T1000 (cell line): Measurements from ENCODE around the gene TNFRSF14.

Experiments used
- DNase-seq: peaks from one replicate; lab custom pipeline; 2025; ENCODE audit warnings: mixed read lengths; lab: John Stamatoyannopoulos, UW

TNFRSF14 gene

GRCh38 chr1:2602311-2602835 lies 46.2 kb downstream of the TNFRSF14 start:
- no peak for DNase-seq

GRCh38 chr1:2602866-2603520 lies 46.8 kb downstream of the TNFRSF14 start:
- no peak for DNase-seq

GRCh38 chr1:2603521-2604155 lies 47.5 kb downstream of the TNFRSF14 start:
- no peak for DNase-seq

GRCh38 chr1:2604156-2604843 lies 48.1 kb downstream of the TNFRSF14 start:
- DNase-seq = no peak

DNA sequence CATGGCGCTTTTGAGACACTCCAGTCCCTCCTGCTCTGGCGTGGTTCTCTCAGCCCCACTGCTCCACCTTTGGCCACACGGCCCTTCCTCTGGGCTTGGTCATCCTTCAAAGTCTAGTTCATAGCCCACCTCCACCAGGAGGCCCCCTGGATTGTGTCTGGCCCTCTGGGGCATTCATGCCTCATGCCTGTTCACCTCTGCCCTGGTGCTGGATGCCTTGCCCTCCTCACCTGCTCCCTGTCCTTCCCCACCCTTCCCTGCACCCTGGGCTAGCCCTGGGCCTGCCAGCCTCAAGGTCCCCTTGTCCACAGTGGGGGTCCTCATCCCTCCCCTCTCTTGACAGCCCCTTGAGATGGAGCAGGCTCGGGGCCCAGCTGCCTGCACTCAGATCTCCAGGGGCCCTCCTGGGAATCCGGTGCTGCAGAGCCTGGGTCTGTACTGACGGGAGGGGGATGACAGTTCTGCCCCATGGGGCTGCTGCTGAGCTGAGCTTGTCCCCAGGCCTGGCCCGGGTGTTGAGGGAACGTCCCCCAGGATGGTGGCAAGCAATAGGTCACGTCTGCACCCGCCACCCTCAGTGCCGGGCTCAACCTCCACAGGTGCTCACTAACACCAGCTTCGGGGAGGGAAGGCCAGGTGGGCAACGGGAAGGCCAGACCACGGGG lies 48.8 kb downstream of the TNFRSF14 start:
- no peak for DNase-seq

DNA sequence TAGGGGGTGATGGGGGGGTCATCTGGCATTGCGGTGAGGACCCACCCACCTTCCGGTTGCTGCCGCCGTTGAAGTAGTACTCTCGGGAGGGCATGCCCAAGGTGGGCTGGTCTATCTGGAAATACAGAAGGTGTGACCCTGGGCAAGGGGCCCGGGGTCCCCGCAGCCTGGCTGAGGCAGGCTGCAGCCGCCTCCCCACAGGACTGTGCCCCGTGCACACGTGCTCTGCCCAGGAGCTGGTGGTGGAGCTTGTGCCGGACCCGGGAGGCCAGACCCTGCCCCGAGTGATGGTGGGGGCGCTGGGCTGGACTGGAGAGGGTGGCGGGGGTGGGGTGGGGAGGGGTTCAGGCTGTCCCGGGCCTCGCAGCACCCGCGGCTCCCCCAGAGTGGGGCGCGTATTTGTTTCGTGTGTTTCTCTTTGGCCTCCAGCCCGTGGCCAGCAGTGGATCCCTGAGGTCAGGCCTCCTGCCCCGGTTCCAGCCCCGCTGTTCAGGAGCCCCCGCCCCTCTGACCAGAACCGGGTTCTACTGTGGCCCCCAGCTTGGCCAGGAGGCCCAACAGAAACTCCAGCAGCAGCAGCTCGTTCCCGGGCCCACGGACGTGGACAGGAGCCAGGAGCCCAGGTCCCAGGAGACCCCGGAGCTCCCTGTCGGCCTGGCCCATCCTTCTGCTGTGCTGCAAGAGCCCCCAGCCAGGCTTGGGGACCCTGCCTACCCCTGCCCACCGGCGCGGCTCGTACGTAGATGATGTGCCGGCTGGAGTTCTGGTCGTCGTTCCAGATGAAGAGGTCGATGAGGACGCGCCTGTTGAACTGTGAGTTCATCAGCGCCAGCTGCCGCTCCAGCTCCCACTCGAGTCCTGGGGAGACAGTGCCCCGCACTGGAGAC lies 49.6 kb downstream of the TNFRSF14 start:
- no peak for DNase-seq

GRCh38 chr1:2606396-2606880 lies 50.3 kb downstream of the TNFRSF14 start:
- no peak for DNase-seq

DNA sequence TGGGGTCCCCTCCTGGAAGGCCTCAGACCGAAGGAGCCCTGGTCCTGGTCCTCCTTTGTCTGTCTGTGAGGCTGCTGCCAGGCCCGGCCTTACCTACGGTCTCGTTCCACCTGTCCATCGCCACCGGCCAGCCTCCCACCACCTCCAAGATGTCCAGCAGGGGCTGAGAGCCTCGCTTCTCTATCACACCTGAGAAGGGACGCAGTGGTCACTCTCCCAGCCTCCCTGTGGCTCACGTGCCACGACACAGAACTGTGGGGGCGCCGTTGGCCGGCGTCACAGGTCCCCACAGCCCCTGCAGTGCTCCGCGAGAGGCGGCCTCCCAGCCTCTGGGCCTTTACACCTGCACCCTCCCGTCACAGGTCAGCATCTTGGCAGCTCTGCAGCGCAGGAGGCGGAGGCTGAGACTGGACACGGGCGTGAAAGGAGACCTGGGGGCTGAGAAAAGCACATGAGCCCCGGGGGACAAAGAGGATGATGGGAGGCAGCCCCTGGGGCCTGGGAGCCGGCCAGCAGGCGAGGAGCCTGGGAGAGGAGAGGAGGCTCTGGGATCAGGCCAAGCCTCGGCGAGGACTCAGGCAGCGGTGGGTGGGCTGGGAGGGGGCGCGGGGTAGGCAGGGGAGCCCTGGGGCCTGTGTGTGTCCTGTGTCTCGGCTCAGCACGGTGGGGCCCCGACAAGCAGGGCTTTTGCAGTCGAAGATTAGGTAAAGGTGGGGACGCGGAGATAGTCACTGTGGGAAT lies 50.9 kb downstream of the TNFRSF14 start:
- DNase-seq = no peak

- no peak for DNase-seq
Measured at GRCh38 chr1:2607641-2608091, 51.5 kb downstream of the TNFRSF14 start.

- no peak for DNase-seq
Measured at GRCh38 chr1:2609319-2610035, 53.3 kb downstream of the TNFRSF14 start.

- DNase-seq = no peak
Measured at GRCh38 chr1:2610036-2610959, 54.1 kb downstream of the TNFRSF14 start.

- no peak for DNase-seq
Measured at GRCh38 chr1:2611031-2611501, 54.9 kb downstream of the TNFRSF14 start.

DNA sequence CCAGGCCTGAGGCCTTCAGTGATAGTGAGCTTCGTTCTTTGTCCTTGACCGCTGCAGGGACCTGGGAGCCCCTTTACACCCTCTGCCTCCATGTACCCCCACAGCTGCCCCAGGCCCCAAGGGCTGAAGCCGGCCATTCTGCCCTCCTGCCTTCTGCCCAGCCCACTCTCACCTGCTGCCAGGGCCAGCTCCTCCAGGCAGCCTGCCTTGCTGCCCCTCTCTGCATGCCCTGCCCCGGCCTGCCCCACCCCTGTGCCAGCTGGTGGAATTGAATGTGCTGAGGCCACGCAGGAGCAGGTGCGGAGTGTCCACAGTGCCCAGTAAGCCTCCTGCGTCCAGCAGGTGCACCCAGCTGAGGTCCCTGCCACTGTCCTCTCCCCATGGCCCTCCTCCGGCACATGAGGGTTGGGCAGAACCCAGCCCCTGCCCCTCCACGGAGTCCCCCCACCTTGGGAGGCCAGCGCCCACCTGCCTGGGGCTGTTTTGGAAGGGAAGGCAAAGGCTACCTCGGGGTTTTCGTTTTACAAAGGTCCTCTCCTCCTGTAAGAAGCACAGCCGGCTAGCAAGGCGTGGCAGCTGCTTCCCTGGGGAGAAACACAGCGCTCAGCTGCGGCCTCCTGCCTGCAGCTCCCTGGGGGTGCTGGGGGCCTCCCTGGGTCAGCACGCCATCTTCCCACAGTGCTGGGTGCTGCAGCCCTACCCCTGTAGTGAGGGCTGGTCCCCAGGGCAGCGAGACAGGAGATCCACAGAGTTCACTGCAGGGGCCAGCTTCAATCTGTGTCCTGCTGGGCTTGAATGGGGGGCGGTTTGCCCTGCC lies 55.7 kb downstream of the TNFRSF14 start:
- no peak for DNase-seq

DNA sequence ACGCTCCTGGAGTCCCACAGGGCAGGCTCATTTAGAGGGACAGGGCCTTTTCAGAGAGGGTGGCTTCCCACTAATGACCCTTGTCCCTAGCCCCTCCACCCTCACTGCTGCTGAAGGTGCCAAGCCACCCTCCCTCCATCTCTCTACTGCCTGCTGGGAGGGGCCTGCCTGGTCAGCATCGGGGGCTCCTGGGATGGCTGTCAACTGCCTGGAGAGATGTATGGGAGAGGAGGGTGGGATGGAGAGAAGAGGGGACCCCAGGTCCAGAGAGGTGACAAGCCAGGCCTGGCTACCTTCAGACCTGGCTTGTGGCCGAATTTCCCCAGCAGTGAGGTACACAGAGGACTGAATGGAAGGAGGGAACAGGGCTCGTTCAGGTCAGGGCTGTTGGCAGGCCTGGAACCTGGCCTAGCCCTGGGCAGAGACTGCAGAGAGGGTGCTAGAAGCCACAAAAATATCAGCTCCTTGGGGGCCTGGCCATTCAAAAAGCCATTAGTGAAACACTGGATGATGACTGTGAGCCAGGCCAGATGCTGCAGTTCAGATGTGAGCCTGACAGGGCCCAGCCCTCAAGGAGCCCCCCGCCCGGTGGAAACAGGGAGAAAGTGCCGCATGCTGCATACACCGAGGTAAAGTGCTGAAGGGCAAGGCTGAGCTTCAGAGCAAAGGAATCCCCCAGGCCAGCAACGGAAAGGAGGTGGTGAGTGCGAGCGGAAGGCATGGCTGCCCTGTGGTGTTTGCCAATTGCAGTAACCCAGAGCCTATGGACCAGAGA lies 56.6 kb downstream of the TNFRSF14 start:
- DNase-seq = no peak
